Measurements from ENCODE around the gene AATF.

The AATF gene

GRCh38 chr17:37084372-37084771 is 135.6 kb downstream of the AATF start:
- no peak for DNase-seq (ENCODE audit: low spot score)

DNA sequence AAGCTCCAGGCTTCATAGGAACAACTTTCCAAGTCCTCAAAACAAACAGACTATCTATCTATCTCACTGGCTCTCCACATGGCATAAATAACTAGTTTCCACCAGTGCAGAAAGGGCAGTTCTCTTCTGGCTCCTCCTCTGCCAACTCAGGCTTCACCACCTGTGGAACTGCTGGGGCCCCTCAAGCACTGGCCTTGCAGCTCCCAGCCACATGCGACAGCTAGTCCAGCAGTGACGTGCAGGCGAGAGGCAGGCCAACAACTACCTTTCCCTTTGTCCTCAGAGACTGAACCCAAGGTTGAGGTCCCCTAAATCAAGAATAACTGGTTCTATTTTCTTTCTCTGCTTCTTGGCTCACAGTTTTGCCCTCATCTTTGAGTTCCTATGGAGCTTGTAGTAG is 137.6 kb downstream of the AATF start:
- no peak for DNase-seq (ENCODE audit: low spot score)
- TF ChIP-seq, protein P1, sequence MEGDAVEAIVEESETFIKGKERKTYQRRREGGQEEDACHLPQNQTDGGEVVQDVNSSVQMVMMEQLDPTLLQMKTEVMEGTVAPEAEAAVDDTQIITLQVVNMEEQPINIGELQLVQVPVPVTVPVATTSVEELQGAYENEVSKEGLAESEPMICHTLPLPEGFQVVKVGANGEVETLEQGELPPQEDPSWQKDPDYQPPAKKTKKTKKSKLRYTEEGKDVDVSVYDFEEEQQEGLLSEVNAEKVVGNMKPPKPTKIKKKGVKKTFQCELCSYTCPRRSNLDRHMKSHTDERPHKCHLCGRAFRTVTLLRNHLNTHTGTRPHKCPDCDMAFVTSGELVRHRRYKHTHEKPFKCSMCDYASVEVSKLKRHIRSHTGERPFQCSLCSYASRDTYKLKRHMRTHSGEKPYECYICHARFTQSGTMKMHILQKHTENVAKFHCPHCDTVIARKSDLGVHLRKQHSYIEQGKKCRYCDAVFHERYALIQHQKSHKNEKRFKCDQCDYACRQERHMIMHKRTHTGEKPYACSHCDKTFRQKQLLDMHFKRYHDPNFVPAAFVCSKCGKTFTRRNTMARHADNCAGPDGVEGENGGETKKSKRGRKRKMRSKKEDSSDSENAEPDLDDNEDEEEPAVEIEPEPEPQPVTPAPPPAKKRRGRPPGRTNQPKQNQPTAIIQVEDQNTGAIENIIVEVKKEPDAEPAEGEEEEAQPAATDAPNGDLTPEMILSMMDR (IDR thresholded peaks at IDR 0.05; ENCODE audit: extremely low read depth, insufficient read depth, missing control alignments): no peak
- in situ Hi-C loops (cut with MboI; ENCODE audit: low pct_unique_long_range_greater_than_20kb, low sequenced_read_pairs, unreplicated experiment): no loop called here

More at GRCh38 chr17:37084372-37084771, 135.6 kb downstream of the AATF start:
- TF ChIP-seq, protein P1 (IDR thresholded peaks at IDR 0.05; ENCODE audit: extremely low read depth, insufficient read depth, missing control alignments): no peak
- in situ Hi-C loops (cut with MboI; ENCODE audit: low pct_unique_long_range_greater_than_20kb, low sequenced_read_pairs, unreplicated experiment): no loop called here

- TF ChIP-seq, protein P1 (IDR thresholded peaks at IDR 0.05; ENCODE audit: extremely low read depth, insufficient read depth, missing control alignments): no peak
- in situ Hi-C loops (cut with MboI; ENCODE audit: low pct_unique_long_range_greater_than_20kb, low sequenced_read_pairs, unreplicated experiment): no loop called here
- DNase-seq (ENCODE audit: low spot score): no peak
These were observed 138.2 kb downstream of the AATF start for GRCh38 chr17:37086948-37087347.

- in situ Hi-C loops (cut with MboI; ENCODE audit: low pct_unique_long_range_greater_than_20kb, low sequenced_read_pairs, unreplicated experiment): no loop called here
- DNase-seq (ENCODE audit: low spot score): no peak
- TF ChIP-seq, protein P1 (IDR thresholded peaks at IDR 0.05; ENCODE audit: extremely low read depth, insufficient read depth, missing control alignments): no peak
These were observed 138.9 kb downstream of the AATF start for GRCh38 chr17:37087683-37088082.

GRCh38 chr17:37088459-37088858 is 139.7 kb downstream of the AATF start:
- TF ChIP-seq, protein P1 (IDR thresholded peaks at IDR 0.05; ENCODE audit: extremely low read depth, insufficient read depth, missing control alignments): no peak
- peak; percentile 23 for DNase-seq (ENCODE audit: low spot score)
- in situ Hi-C loops (cut with MboI; ENCODE audit: low pct_unique_long_range_greater_than_20kb, low sequenced_read_pairs, unreplicated experiment): no loop called here

DNA sequence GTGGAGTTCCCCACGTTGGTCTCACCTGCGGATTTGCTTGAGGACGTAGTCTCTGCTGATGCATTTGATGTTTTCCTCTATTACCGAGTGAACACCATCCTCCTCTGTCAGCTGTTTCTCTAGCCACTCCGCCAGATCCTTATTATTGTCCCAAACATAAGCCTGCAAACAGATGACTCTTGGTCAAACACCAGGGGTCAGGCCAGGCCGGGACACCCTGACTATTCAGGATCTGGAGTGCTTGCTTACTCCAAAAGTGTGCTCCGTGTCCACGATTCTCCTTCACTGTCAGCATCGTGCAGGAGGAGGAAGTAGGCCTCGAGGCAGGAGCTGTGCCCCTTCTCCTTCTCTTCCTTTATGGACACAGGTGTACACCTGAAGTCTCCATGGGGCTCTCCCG is 140.2 kb downstream of the AATF start:
- TF ChIP-seq, protein P1 (IDR thresholded peaks at IDR 0.05; ENCODE audit: extremely low read depth, insufficient read depth, missing control alignments): no peak
- in situ Hi-C loops (cut with MboI; ENCODE audit: low pct_unique_long_range_greater_than_20kb, low sequenced_read_pairs, unreplicated experiment): no loop called here
- DNase-seq (ENCODE audit: low spot score): no peak

- TF ChIP-seq, protein P1 (IDR thresholded peaks at IDR 0.05; ENCODE audit: extremely low read depth, insufficient read depth, missing control alignments): no peak
- in situ Hi-C loops (cut with MboI; ENCODE audit: low pct_unique_long_range_greater_than_20kb, low sequenced_read_pairs, unreplicated experiment): no loop called here
- peak; percentile 65 for DNase-seq (ENCODE audit: low spot score)
These were observed 141.2 kb downstream of the AATF start for GRCh38 chr17:37089956-37090355.

All from GM13977 (cell line).